Urinary bladder (tissue), 4 donors: ENCODE results near the gene THRB. TPM values are rescaled to one million over a fixed set of nuclear protein-coding genes. Genes with fewer than 3 reads are reported as not detected.

Source experiments
- DNase-seq: peaks from one replicate; pipeline ENCODE4 v3.0.0-alpha.2; 2015; ENCODE audit errors: extremely low spot score
- H3K27ac ChIP-seq: one replicate; pipeline ENCODE4 v1.5.1; 2013; ENCODE audit warnings: low read depth, mild to moderate bottlenecking, moderate library complexity
- H3K36me3 ChIP-seq: one replicate; pipeline ENCODE4 v1.6.1; 2013; ENCODE audit warnings: mild to moderate bottlenecking, moderate library complexity; ENCODE audit not compliant: insufficient read depth
- H3K4me1 ChIP-seq: one replicate; pipeline ENCODE4 v1.6.1; 2013; ENCODE audit warnings: mild to moderate bottlenecking, moderate library complexity; ENCODE audit not compliant: insufficient read depth
- H3K4me3 ChIP-seq: one replicate; pipeline ENCODE4 v1.5.1; 2013; ENCODE audit warnings: low read depth, low read length
- WGBS: extraction: QIAGEN DNeasy Blood & Tissue Kit; methylation state at CpG from one replicate; pipeline ENCODE4 v1.1.7; 2013; 5-methylcytosine and 5-hydroxymethylcytosine counted together
- polyA plus RNA-seq: library from polyadenylated mRNA; stranded (reverse); fragments of 200-250 nt; gene quantifications from one replicate; pipeline ENCODE4 v1.2.3, GENCODE V29; 2013
- total RNA-seq: library from RNA; depleted of rRNA; stranded (reverse); fragments of >200 nt; gene quantifications from one replicate; pipeline ENCODE4 v1.2.3, GENCODE V29; 2014
- donor health status: healthy with polysubstance abuse.
- donor health status: healthy.

The THRB gene
- total and polyA plus RNA-seq, 2 donors: 8.3 to 14.8 TPM

GRCh38 chr3:24305795-24306467 is 188.7 kb downstream of the THRB start:
- Histone ChIP-seq H3K27ac (no peak overlapping the region), H3K4me3 (no peak overlapping the region)
- WGBS: 20% methylated on average over 4 of the region's 4 CpGs

GRCh38 chr3:24303057-24303754 is 191.4 kb downstream of the THRB start:
- WGBS: 89% methylated on average over 7 of the region's 7 CpGs
- no peaks in the 10 kb centered on the region for H3K4me1 ChIP-seq

More at GRCh38 chr3:24305795-24306467, 188.7 kb downstream of the THRB start:
- DNase-seq: no peak
- Histone ChIP-seq H3K4me1 (no peaks in the 10 kb centered on the region), H3K36me3 (no peaks in the 10 kb centered on the region)

GRCh38 chr3:24302396-24302795 is 192.3 kb downstream of the THRB start:
- H3K4me3 ChIP-seq: no peak overlapping the region
- no peaks in the 10 kb centered on the region for H3K4me1 ChIP-seq
- WGBS: 83% methylated on average over 2 of the region's 2 CpGs
- H3K36me3 ChIP-seq: no peaks in the 10 kb centered on the region
- no peak for DNase-seq
- no peak overlapping the region for H3K27ac ChIP-seq

More at GRCh38 chr3:24303057-24303754, 191.4 kb downstream of the THRB start:
- Histone ChIP-seq H3K36me3 (no peaks in the 10 kb centered on the region), H3K4me3 (no peak overlapping the region), H3K27ac (no peak overlapping the region)
- DNase-seq: no peak

- 94% methylated on average over 2 of the region's 2 CpGs for WGBS
- H3K36me3 ChIP-seq: no peaks in the 10 kb centered on the region
- no peak for DNase-seq
- no peak overlapping the region for H3K27ac ChIP-seq
- H3K4me1 ChIP-seq: no peaks in the 10 kb centered on the region
- H3K4me3 ChIP-seq: no peak overlapping the region
Observed at GRCh38 chr3:24300949-24301348, 193.7 kb downstream of the THRB start.

- Histone ChIP-seq H3K36me3 (no peaks in the 10 kb centered on the region), H3K4me1 (no peaks in the 10 kb centered on the region), H3K27ac (no peak overlapping the region), H3K4me3 (no peak overlapping the region)
- 73% methylated on average over 6 of the region's 6 CpGs for WGBS
- no peak for DNase-seq
Observed at GRCh38 chr3:24299806-24300626, 194.6 kb downstream of the THRB start.

GRCh38 chr3:24299246-24299805 is 195.3 kb downstream of the THRB start:
- WGBS: 52% methylated on average over 1 of the region's 1 CpG
- H3K4me1 ChIP-seq: no peaks in the 10 kb centered on the region
- no peak overlapping the region for H3K27ac ChIP-seq
- DNase-seq: no peak
- no peak overlapping the region for H3K4me3 ChIP-seq
- H3K36me3 ChIP-seq: no peaks in the 10 kb centered on the region

GRCh38 chr3:24296441-24297205 is 198.0 kb downstream of the THRB start:
- H3K4me3 ChIP-seq: no peak overlapping the region
- H3K4me1 ChIP-seq: no peaks in the 10 kb centered on the region
- H3K27ac ChIP-seq: no peak overlapping the region
- no peak for DNase-seq
- WGBS: 60% methylated on average over 5 of the region's 5 CpGs
- H3K36me3 ChIP-seq: no peaks in the 10 kb centered on the region

- 99% methylated on average over 2 of the region's 2 CpGs for WGBS
- Histone ChIP-seq H3K36me3 (no peaks in the 10 kb centered on the region), H3K4me3 (no peak overlapping the region), H3K4me1 (no peaks in the 10 kb centered on the region), H3K27ac (no peak overlapping the region)
- no peak for DNase-seq
Observed at GRCh38 chr3:24294150-24294549, 200.5 kb downstream of the THRB start.

- H3K36me3 ChIP-seq: no peaks in the 10 kb centered on the region
- no peak overlapping the region for H3K27ac ChIP-seq
- H3K4me1 ChIP-seq: no peaks in the 10 kb centered on the region
- DNase-seq: no peak
- H3K4me3 ChIP-seq: no peak overlapping the region
Observed at GRCh38 chr3:24291646-24292045, 203.0 kb downstream of the THRB start.

- DNase-seq: no peak
- H3K27ac ChIP-seq: no peak overlapping the region
Observed at GRCh38 chr3:24290596-24290995, 204.1 kb downstream of the THRB start.

GRCh38 chr3:24288496-24289236 is 206.0 kb downstream of the THRB start:
- WGBS: 42% methylated on average over 8 of the region's 8 CpGs
- Histone ChIP-seq H3K27ac (no peak overlapping the region), H3K4me3 (no peak overlapping the region), H3K4me1 (no peaks in the 10 kb centered on the region), H3K36me3 (no peaks in the 10 kb centered on the region)
- DNase-seq: no peak

More at GRCh38 chr3:24290596-24290995, 204.1 kb downstream of the THRB start:
- H3K4me1 ChIP-seq: no peaks in the 10 kb centered on the region
- H3K4me3 ChIP-seq: no peak overlapping the region
- WGBS: 66% methylated on average over 3 of the region's 3 CpGs
- no peaks in the 10 kb centered on the region for H3K36me3 ChIP-seq

- Histone ChIP-seq H3K4me3 (no peak overlapping the region), H3K27ac (no peak overlapping the region), H3K4me1 (no peaks in the 10 kb centered on the region), H3K36me3 (no peaks in the 10 kb centered on the region)
- 22% methylated on average over 3 of the region's 3 CpGs for WGBS
- DNase-seq: no peak
Observed at GRCh38 chr3:24287755-24288450, 206.7 kb downstream of the THRB start.
